ENCODE data around the gene NAV1.
"Not testable (repeated sequence)": the region's sequence is repeated elsewhere in the genome, so short reads cannot be mapped to it uniquely, and the experiment has no call there.

The NAV1 gene

GRCh38 chr1:201509601-201510374 is 29.1 kb upstream of the NAV1 start:
- no peak for DNase-seq (ENCODE audit: insufficient read length, low spot score)
- FAIRE-seq: no peak
- no peak for TF ChIP-seq POLR2A (IDR thresholded peaks at IDR 0.05; ENCODE audit: low read depth, low read length)

- TF ChIP-seq POLR2A (IDR thresholded peaks at IDR 0.05; ENCODE audit: low read depth, low read length): no peak
- FAIRE-seq: no peak
Measured at GRCh38 chr1:201510734-201511133, 28.2 kb upstream of the NAV1 start.

GRCh38 chr1:201511396-201511940 is 27.5 kb upstream of the NAV1 start:
- TF ChIP-seq POLR2A (IDR thresholded peaks at IDR 0.05; ENCODE audit: low read depth, low read length): no peak
- DNase-seq (ENCODE audit: insufficient read length, low spot score) (no peak), FAIRE-seq (no peak)

More at GRCh38 chr1:201510734-201511133, 28.2 kb upstream of the NAV1 start:
- DNase-seq (ENCODE audit: insufficient read length, low spot score): no peak

- FAIRE-seq (no peak), DNase-seq (ENCODE audit: insufficient read length, low spot score) (no peak)
Measured at GRCh38 chr1:201511941-201512539, 26.9 kb upstream of the NAV1 start.

GRCh38 chr1:201513498-201514243 is 25.3 kb upstream of the NAV1 start:
- no peak for TF ChIP-seq POLR2A (IDR thresholded peaks at IDR 0.05; ENCODE audit: low read depth, low read length)

More at GRCh38 chr1:201511941-201512539, 26.9 kb upstream of the NAV1 start:
- no peak for TF ChIP-seq POLR2A (IDR thresholded peaks at IDR 0.05; ENCODE audit: low read depth, low read length)

GRCh38 chr1:201514466-201514865 is 24.5 kb upstream of the NAV1 start:
- no peak for TF ChIP-seq POLR2A (IDR thresholded peaks at IDR 0.05; ENCODE audit: low read depth, low read length)
- FAIRE-seq (no peak), DNase-seq (ENCODE audit: insufficient read length, low spot score) (no peak)

More at GRCh38 chr1:201513498-201514243, 25.3 kb upstream of the NAV1 start:
- DNase-seq (ENCODE audit: insufficient read length, low spot score) (no peak), FAIRE-seq (no peak)

- no peak for FAIRE-seq
- TF ChIP-seq POLR2A (IDR thresholded peaks at IDR 0.05; ENCODE audit: low read depth, low read length): no peak
- DNase-seq (ENCODE audit: insufficient read length, low spot score): no peak
Measured at GRCh38 chr1:201515062-201515750, 23.7 kb upstream of the NAV1 start.

GRCh38 chr1:201515895-201516294 is 23.0 kb upstream of the NAV1 start:
- no peak for DNase-seq (ENCODE audit: insufficient read length, low spot score)
- TF ChIP-seq POLR2A (IDR thresholded peaks at IDR 0.05; ENCODE audit: low read depth, low read length): no peak
- FAIRE-seq: no peak

GRCh38 chr1:201516511-201517127 is 22.3 kb upstream of the NAV1 start:
- FAIRE-seq: no peak
- no peak for TF ChIP-seq POLR2A (IDR thresholded peaks at IDR 0.05; ENCODE audit: low read depth, low read length)
- no peak for DNase-seq (ENCODE audit: insufficient read length, low spot score)

- DNase-seq (ENCODE audit: insufficient read length, low spot score) (no peak), FAIRE-seq (no peak)
Measured at GRCh38 chr1:201517631-201518030, 21.3 kb upstream of the NAV1 start.

GRCh38 chr1:201518071-201518470 is 20.9 kb upstream of the NAV1 start:
- no peak for FAIRE-seq
- DNase-seq (ENCODE audit: insufficient read length, low spot score): no peak

More at GRCh38 chr1:201517631-201518030, 21.3 kb upstream of the NAV1 start:
- TF ChIP-seq POLR2A (IDR thresholded peaks at IDR 0.05; ENCODE audit: low read depth, low read length): no peak

GRCh38 chr1:201520046-201520575 is 18.8 kb upstream of the NAV1 start:
- DNase-seq (ENCODE audit: insufficient read length, low spot score); FAIRE-seq: not testable (repeated sequence)

More at GRCh38 chr1:201518071-201518470, 20.9 kb upstream of the NAV1 start:
- no peak for TF ChIP-seq POLR2A (IDR thresholded peaks at IDR 0.05; ENCODE audit: low read depth, low read length)

Measured in H54 (cell line).